SU-DHL-6 (cell line): ENCODE results near the gene AGPAT4.

Experiments
- H2AFZ ChIP-seq: fragments of 200-600 bp; sonication (generic); 2 replicates; pipeline ENCODE4 v1.6.1; 2014; ENCODE audit warnings: low read depth, mild to moderate bottlenecking, moderate library complexity, mixed read lengths, antibody characterized with exemption, low read length; ENCODE audit not compliant: severe bottlenecking
- H3F3A ChIP-seq: fragments of 200-600 bp; shearing (Covaris generic); 2 replicates; pipeline ENCODE4 v1.6.0; 2016; ENCODE audit warnings: antibody characterized with exemption, mild to moderate bottlenecking; ENCODE audit not compliant: insufficient read depth
- H3K27ac ChIP-seq: fragments of 200-600 bp; sonication (generic); 2 replicates; pipeline ENCODE4 v1.5.1; 2016; ENCODE audit warnings: low read depth, mild to moderate bottlenecking, low read length, moderate library complexity, mixed read lengths
- H3K27me3 ChIP-seq: fragments of 200-600 bp; sonication (generic), shearing (Covaris generic); 2 replicates; pipeline ENCODE4 v1.6.0; 2014; ENCODE audit warnings: mild to moderate bottlenecking, low read length
- H3K36me3 ChIP-seq: fragments of 200-600 bp; sonication (generic); 2 replicates; pipeline ENCODE4 v1.6.1; 2014; ENCODE audit warnings: mild to moderate bottlenecking, low read length, mixed read lengths
- H3K4me2 ChIP-seq: fragments of 300-600, 200-600 bp; shearing (Covaris generic), sonication (generic); 2 replicates; pipeline ENCODE4 v1.6.0; 2014; ENCODE audit warnings: low read length, low read depth, mild to moderate bottlenecking; ENCODE audit not compliant: poor library complexity, severe bottlenecking
- H3K4me3 ChIP-seq: fragments of 200-600 bp; sonication (generic); 2 replicates; pipeline ENCODE4 v1.5.1; 2014; ENCODE audit warnings: antibody characterized with exemption, low read length, mild to moderate bottlenecking, mixed read lengths; ENCODE audit not compliant: insufficient read depth, poor library complexity, severe bottlenecking
- H3K79me2 ChIP-seq: fragments of 200-600 bp; sonication (generic); 2 replicates; pipeline ENCODE4 v1.6.1; 2014; ENCODE audit warnings: mild to moderate bottlenecking, low read length, moderate library complexity; ENCODE audit not compliant: insufficient read depth
- H3K9ac ChIP-seq: fragments of 200-600 bp; sonication (generic); 2 replicates; pipeline ENCODE4 v1.7.0; 2014; ENCODE audit warnings: mild to moderate bottlenecking, low read length
- H3K9me2 ChIP-seq: fragments of 200-600 bp; sonication (generic); replicated peaks from 2 replicates; pipeline ENCODE4 v1.6.1; 2014; ENCODE audit warnings: low read length; ENCODE audit not compliant: insufficient read depth
- H3K9me3 ChIP-seq: fragments of 200-600 bp; sonication (generic); 2 replicates; pipeline ENCODE4 v1.6.1; 2014; ENCODE audit warnings: low read length, mixed read lengths; ENCODE audit not compliant: insufficient read depth
- H4K20me1 ChIP-seq: fragments of 200-600 bp; sonication (generic); 2 replicates; pipeline ENCODE4 v1.6.1; 2014; ENCODE audit warnings: low read depth, mild to moderate bottlenecking, antibody characterized with exemption, low read length, moderate library complexity, mixed read lengths
- EZH2phosphoT487 ChIP-seq: fragments of 200-600 bp; sonication (generic), shearing (Covaris generic); conservative IDR thresholded peaks from 2 replicates; pipeline ENCODE4 v1.6.1; 2018; ENCODE audit warnings: mild to moderate bottlenecking, antibody characterized with exemption, low read length, moderate library complexity, mixed read lengths
- TF ChIP-seq, protein P1 (sequence below): fragments of 200-600 bp; sonication (generic); IDR thresholded peaks from one replicate; pipeline ENCODE4 v1.5.1; 2017; ENCODE audit warnings: antibody characterized with exemption, mild to moderate bottlenecking, low read length, moderate library complexity; ENCODE audit not compliant: insufficient read depth, poor library complexity, severe bottlenecking

Gene AGPAT4

GRCh38 chr6:161100072-161100471 is 173.8 kb downstream of the AGPAT4 start:
- Histone ChIP-seq H3K4me2 (no peak overlapping the region), H3K9ac (no peak overlapping the region), H3F3A (no peaks in the 10 kb centered on the region), H3K36me3 (peaks cover 9% of the 10 kb centered on the region), H3K9me3 (no peaks in the 10 kb centered on the region), H3K9me2 (no peaks in the 10 kb centered on the region), H4K20me1 (no peaks in the 10 kb centered on the region), H3K27me3 (no peaks in the 10 kb centered on the region), H3K27ac (no peak overlapping the region), H2AFZ (no peak overlapping the region), H3K79me2 (no peaks in the 10 kb centered on the region), H3K4me3 (no peak overlapping the region)
- TF ChIP-seq, protein P1, sequence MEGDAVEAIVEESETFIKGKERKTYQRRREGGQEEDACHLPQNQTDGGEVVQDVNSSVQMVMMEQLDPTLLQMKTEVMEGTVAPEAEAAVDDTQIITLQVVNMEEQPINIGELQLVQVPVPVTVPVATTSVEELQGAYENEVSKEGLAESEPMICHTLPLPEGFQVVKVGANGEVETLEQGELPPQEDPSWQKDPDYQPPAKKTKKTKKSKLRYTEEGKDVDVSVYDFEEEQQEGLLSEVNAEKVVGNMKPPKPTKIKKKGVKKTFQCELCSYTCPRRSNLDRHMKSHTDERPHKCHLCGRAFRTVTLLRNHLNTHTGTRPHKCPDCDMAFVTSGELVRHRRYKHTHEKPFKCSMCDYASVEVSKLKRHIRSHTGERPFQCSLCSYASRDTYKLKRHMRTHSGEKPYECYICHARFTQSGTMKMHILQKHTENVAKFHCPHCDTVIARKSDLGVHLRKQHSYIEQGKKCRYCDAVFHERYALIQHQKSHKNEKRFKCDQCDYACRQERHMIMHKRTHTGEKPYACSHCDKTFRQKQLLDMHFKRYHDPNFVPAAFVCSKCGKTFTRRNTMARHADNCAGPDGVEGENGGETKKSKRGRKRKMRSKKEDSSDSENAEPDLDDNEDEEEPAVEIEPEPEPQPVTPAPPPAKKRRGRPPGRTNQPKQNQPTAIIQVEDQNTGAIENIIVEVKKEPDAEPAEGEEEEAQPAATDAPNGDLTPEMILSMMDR, result no peak
- no peak for TF ChIP-seq EZH2phosphoT487

GRCh38 chr6:161095916-161096315 is 177.9 kb downstream of the AGPAT4 start:
- Histone ChIP-seq H3K79me2 (no peaks in the 10 kb centered on the region), H3K9me3 (no peaks in the 10 kb centered on the region), H4K20me1 (no peaks in the 10 kb centered on the region), H3K36me3 (peaks cover 16% of the 10 kb centered on the region), H2AFZ (no peak overlapping the region), H3K27ac (no peak overlapping the region), H3K4me3 (no peak overlapping the region), H3K27me3 (no peaks in the 10 kb centered on the region), H3K9me2 (no peaks in the 10 kb centered on the region), H3K9ac (no peak overlapping the region), H3F3A (no peaks in the 10 kb centered on the region), H3K4me2 (no peak overlapping the region)
- TF ChIP-seq, protein P1, result no peak

GRCh38 chr6:161094955-161095354 is 178.9 kb downstream of the AGPAT4 start:
- Histone ChIP-seq H3K9me3 (no peaks in the 10 kb centered on the region), H4K20me1 (no peaks in the 10 kb centered on the region), H3K9me2 (no peaks in the 10 kb centered on the region), H3K36me3 (peaks cover 16% of the 10 kb centered on the region), H3K27me3 (no peaks in the 10 kb centered on the region), H3K4me2 (no peak overlapping the region), H3K4me3 (no peak overlapping the region), H2AFZ (no peak overlapping the region), H3K9ac (no peak overlapping the region), H3K79me2 (no peaks in the 10 kb centered on the region), H3K27ac (no peak overlapping the region), H3F3A (no peaks in the 10 kb centered on the region)
- no peak for TF ChIP-seq EZH2phosphoT487
- TF ChIP-seq, protein P1, result no peak
